Trophoblast cell (in vitro differentiated cells and primary cell): ENCODE data around the gene DLX6.

ENCODE experiments used
- DNase-seq, 2 donors: peaks; one replicate each; pipeline ENCODE4 v3.0.0-alpha.2; 2016
- H2AFZ ChIP-seq: 2 replicates; pipeline ENCODE4 v1.6.1; 2013; ENCODE audit warnings: low read length, moderate library complexity, mild to moderate bottlenecking; ENCODE audit not compliant: insufficient read depth, poor library complexity
- H2AK5ac ChIP-seq: 2 replicates; pipeline ENCODE4 v1.6.1; 2013; ENCODE audit warnings: mild to moderate bottlenecking, low read length
- H2BK120ac ChIP-seq: 2 replicates; pipeline ENCODE4 v1.6.1; 2013; ENCODE audit warnings: low read length, mild to moderate bottlenecking, moderate library complexity; ENCODE audit not compliant: insufficient read depth, poor library complexity
- H2BK12ac ChIP-seq: 2 replicates; pipeline ENCODE4 v1.6.1; 2013; ENCODE audit warnings: mild to moderate bottlenecking, low read length, moderate library complexity
- H2BK5ac ChIP-seq: 2 replicates; pipeline ENCODE4 v1.6.1; 2013; ENCODE audit warnings: low read length, low read depth, moderate library complexity, mild to moderate bottlenecking; ENCODE audit not compliant: poor library complexity
- H3K14ac ChIP-seq: 2 replicates; pipeline ENCODE4 v1.6.1; 2013; ENCODE audit warnings: mild to moderate bottlenecking, low read length
- H3K18ac ChIP-seq: 2 replicates; pipeline ENCODE4 v1.6.1; 2013; ENCODE audit warnings: mild to moderate bottlenecking, low read length
- H3K23ac ChIP-seq: 2 replicates; pipeline ENCODE4 v1.6.1; 2013; ENCODE audit warnings: low read length
- H3K27ac ChIP-seq: 2 replicates; pipeline ENCODE4 v1.5.1; 2013; ENCODE audit warnings: low read depth, mild to moderate bottlenecking, inconsistent platforms, low read length, moderate library complexity
- H3K27me3 ChIP-seq: 2 replicates; pipeline ENCODE4 v1.6.1; 2013; ENCODE audit warnings: inconsistent platforms, mild to moderate bottlenecking, low read length, moderate library complexity; ENCODE audit not compliant: insufficient read depth
- H3K36me3 ChIP-seq, 2 experiments: 1 replicate in 1 of 2; 2 replicates in 1 of 2; pipeline ENCODE4 v1.6.1; 2013; ENCODE audit warnings: low read length in 2 of 2, mild to moderate bottlenecking in 2 of 2, moderate library complexity in 1 of 2; ENCODE audit not compliant: insufficient read depth in 2 of 2, control insufficient read depth in 1 of 2
- H3K4ac ChIP-seq: 2 replicates; pipeline ENCODE4 v1.6.1; 2013; ENCODE audit warnings: low read depth, mild to moderate bottlenecking, low read length, moderate library complexity
- H3K4me1 ChIP-seq, 2 experiments: 1 replicate in 1 of 2; 2 replicates in 1 of 2; pipeline ENCODE4 v1.6.1; 2013; ENCODE audit warnings: low read length in 2 of 2, mild to moderate bottlenecking in 2 of 2, moderate library complexity in 1 of 2; ENCODE audit not compliant: insufficient read depth in 2 of 2, control insufficient read depth in 1 of 2
- H3K4me2 ChIP-seq: 2 replicates; pipeline ENCODE4 v1.6.1; 2013; ENCODE audit warnings: inconsistent platforms, mild to moderate bottlenecking, low read length, moderate library complexity
- H3K4me3 ChIP-seq: 2 replicates; pipeline ENCODE4 v1.5.1; 2013; ENCODE audit warnings: mild to moderate bottlenecking, low read depth, low read length, inconsistent platforms
- H3K79me1 ChIP-seq: one replicate; pipeline ENCODE4 v1.6.1; 2013; ENCODE audit warnings: low read length
- H3K79me2 ChIP-seq: 2 replicates; pipeline ENCODE4 v1.6.1; 2013; ENCODE audit warnings: low read length, mild to moderate bottlenecking; ENCODE audit not compliant: control insufficient read depth, insufficient read depth, poor library complexity
- H3K9ac ChIP-seq: 2 replicates; pipeline ENCODE4 v1.6.1; 2013; ENCODE audit warnings: mild to moderate bottlenecking, low read length
- H3K9me3 ChIP-seq: 2 replicates; pipeline ENCODE4 v1.6.1; 2013; ENCODE audit warnings: low read depth, mild to moderate bottlenecking, control low read depth, inconsistent platforms, low read length; ENCODE audit not compliant: insufficient read depth
- H4K12ac ChIP-seq: 2 replicates; pipeline ENCODE4 v1.6.1; 2013; ENCODE audit warnings: low read depth, mild to moderate bottlenecking, low read length, moderate library complexity
- H4K8ac ChIP-seq: 2 replicates; pipeline ENCODE4 v1.6.1; 2013; ENCODE audit warnings: low read depth, mild to moderate bottlenecking, low read length, moderate library complexity
- H4K91ac ChIP-seq: one replicate; pipeline ENCODE4 v1.6.1; 2013; ENCODE audit warnings: low read depth, mild to moderate bottlenecking, low read length, moderate library complexity
- WGBS: extraction: QIAGEN DNeasy Blood & Tissue Kit; methylation state at CpG from one replicate; pipeline ENCODE4 v1.1.7; 2013; ENCODE audit warnings: missing lambda C conversion rate; ENCODE audit not compliant: insufficient read length, insufficient coverage; ENCODE audit errors: extremely low coverage; 5-methylcytosine and 5-hydroxymethylcytosine counted together

DLX6 gene

DNA sequence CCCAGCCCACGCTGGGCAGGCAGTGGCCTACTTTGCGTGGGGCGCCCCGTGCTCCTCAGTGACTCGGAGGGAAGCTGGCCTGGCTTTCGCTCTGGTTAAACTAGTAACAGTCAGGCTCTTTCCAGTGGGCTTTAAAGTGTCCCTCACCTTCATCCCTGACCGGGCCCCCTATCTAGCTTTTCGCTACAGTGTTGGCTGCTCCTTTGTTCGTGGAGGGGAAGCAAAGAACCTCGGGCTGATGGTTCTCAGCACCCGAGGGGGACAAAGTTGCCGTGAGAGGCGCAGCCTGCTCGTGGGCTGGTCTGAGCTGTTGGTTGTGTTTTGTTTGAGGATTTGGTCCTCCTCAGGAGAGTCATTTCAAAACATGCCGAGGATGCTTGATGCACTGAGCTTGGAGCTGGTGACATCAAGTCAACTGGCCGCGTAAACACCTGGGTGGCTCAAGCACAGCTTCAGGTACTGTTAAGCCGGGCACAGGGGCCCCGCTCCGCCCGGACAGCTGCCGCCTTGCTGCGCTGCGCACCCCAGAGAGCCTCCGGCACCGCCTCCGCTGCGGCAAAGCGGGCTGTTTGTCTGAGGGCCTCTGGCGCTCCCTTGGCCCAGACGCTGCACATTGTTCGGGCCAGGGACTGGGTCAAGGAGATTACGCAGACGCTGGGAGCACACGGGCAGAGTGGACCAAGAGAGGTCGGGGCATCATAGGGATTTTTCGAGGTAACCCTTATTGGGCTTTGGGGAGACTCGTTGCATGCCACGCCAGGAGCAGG, 1.6 kb downstream of the DLX6 start:
- Histone ChIP-seq H3K36me3 (no peaks in the 10 kb centered on the region), H4K12ac (peak overlapping the region; percentile 83), H3K4ac (peak overlapping the region; percentile 60), H3K27me3 (peaks cover 3% of the 10 kb centered on the region), H3K4me1 (peaks cover 21 to 24% of the 10 kb centered on the region in 2 experiments), H2BK12ac (peak overlapping the region; percentile 88), H3K14ac (peak overlapping the region; percentile 93), H3K79me1 (peaks cover 23% of the 10 kb centered on the region), H2BK5ac (peak overlapping the region; percentile 79), H4K91ac (peak overlapping the region; percentile 94), H4K8ac (peak overlapping the region; percentile 92), H3K18ac (peak overlapping the region; percentile 91), H3K79me2 (peaks cover 8% of the 10 kb centered on the region), H3K4me3 (peak overlapping the region; percentile 66), H2AFZ (peak overlapping the region; percentile 92), H3K27ac (peak overlapping the region; percentile 51), H2BK120ac (peak overlapping the region; percentile 96), H3K4me2 (peak overlapping the region; percentile 81), H2AK5ac (peak overlapping the region; percentile 69), H3K9me3 (no peaks in the 10 kb centered on the region), H3K23ac (no peak overlapping the region), H3K9ac (peak overlapping the region; percentile 55)
- WGBS, result no CpG with 5 or more reads among the region's 39 CpGs
- DNase-seq, result peak in 1 of 2 donors; percentile 52

DNA sequence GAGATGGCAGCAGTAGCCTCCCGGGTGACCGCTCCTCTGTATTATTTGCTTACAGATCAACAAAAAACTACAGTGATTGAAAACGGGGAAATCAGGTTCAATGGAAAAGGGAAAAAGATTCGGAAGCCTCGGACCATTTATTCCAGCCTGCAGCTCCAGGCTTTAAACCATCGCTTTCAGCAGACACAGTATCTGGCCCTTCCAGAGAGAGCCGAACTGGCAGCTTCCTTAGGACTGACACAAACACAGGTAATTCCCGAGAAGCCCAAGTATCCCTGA, 2.2 kb downstream of the DLX6 start:
- Histone ChIP-seq H3K4me3 (peak overlapping the region; percentile 40), H2BK5ac (peak overlapping the region; percentile 11), H2AK5ac (no peak overlapping the region), H2AFZ (no peak overlapping the region), H3K18ac (peak overlapping the region; percentile 14), H2BK12ac (no peak overlapping the region), H3K9me3 (no peaks in the 10 kb centered on the region), H4K91ac (no peak overlapping the region), H3K4me2 (peak overlapping the region; percentile 81), H2BK120ac (no peak overlapping the region), H3K14ac (no peak overlapping the region), H3K27me3 (peaks cover 7% of the 10 kb centered on the region), H3K9ac (no peak overlapping the region), H3K36me3 (no peaks in the 10 kb centered on the region), H3K27ac (no peak overlapping the region), H4K12ac (no peak overlapping the region), H4K8ac (no peak overlapping the region), H3K79me1 (peaks cover 21% of the 10 kb centered on the region), H3K23ac (no peak overlapping the region), H3K4me1 (peaks cover 16 to 20% of the 10 kb centered on the region in 2 experiments), H3K79me2 (peaks cover 8% of the 10 kb centered on the region), H3K4ac (peak overlapping the region; percentile 17)
- WGBS, result no CpG with 5 or more reads among the region's 8 CpGs
- DNase-seq, result peak in 1 of 2 donors; percentile 44

- Histone ChIP-seq H3K9ac (no peak overlapping the region), H3K27ac (no peak overlapping the region), H3K14ac (no peak overlapping the region), H2AK5ac (no peak overlapping the region), H3K9me3 (no peaks in the 10 kb centered on the region), H4K91ac (no peak overlapping the region), H2BK5ac (no peak overlapping the region), H3K4ac (no peak overlapping the region), H3K36me3 (no peaks in the 10 kb centered on the region), H2BK12ac (no peak overlapping the region), H3K23ac (no peak overlapping the region), H2AFZ (no peak overlapping the region), H3K79me2 (peaks cover 8% of the 10 kb centered on the region), H3K4me2 (no peak overlapping the region), H3K4me1 (peaks cover 13 to 14% of the 10 kb centered on the region in 2 experiments), H4K12ac (no peak overlapping the region), H2BK120ac (no peak overlapping the region), H3K18ac (no peak overlapping the region), H3K27me3 (peaks cover 14% of the 10 kb centered on the region), H3K79me1 (peaks cover 21% of the 10 kb centered on the region), H4K8ac (no peak overlapping the region), H3K4me3 (no peak overlapping the region)
- no CpG with 5 or more reads among the region's 3 CpGs for WGBS
- DNase-seq, result no peak
Observed at GRCh38 chr7:97008275-97008917, 3.0 kb downstream of the DLX6 start.

- Histone ChIP-seq H3K36me3 (no peaks in the 10 kb centered on the region), H4K91ac (no peak overlapping the region), H3K4me2 (no peak overlapping the region), H3K4ac (no peak overlapping the region), H2AK5ac (no peak overlapping the region), H3K9me3 (no peaks in the 10 kb centered on the region), H3K4me1 (peaks cover 9 to 10% of the 10 kb centered on the region in 2 experiments), H3K27ac (no peak overlapping the region), H3K27me3 (peaks cover 14% of the 10 kb centered on the region), H2AFZ (no peak overlapping the region), H4K8ac (no peak overlapping the region), H2BK12ac (no peak overlapping the region), H3K9ac (no peak overlapping the region), H3K4me3 (peak overlapping the region; percentile 28), H3K23ac (no peak overlapping the region), H3K18ac (no peak overlapping the region), H3K79me2 (peaks cover 8% of the 10 kb centered on the region), H3K79me1 (peaks cover 14% of the 10 kb centered on the region), H2BK120ac (no peak overlapping the region), H3K14ac (no peak overlapping the region), H4K12ac (no peak overlapping the region), H2BK5ac (no peak overlapping the region)
- no CpG with 5 or more reads among the region's 18 CpGs for WGBS
- DNase-seq, result no peak
Observed at GRCh38 chr7:97009753-97010732, 4.7 kb downstream of the DLX6 start.
